GM19328 (cell line): ENCODE measurements around the gene CKM.
"Not testable (repeated sequence)": the region's sequence is repeated elsewhere in the genome, so short reads cannot be mapped to it uniquely, and the experiment has no call there.

Experiments
- ATAC-seq: cut with Tn5 transposase; IDR thresholded peaks from one replicate; pipeline ENCODE4 v1.9.1; 2021; ENCODE audit warnings: mild to moderate bottlenecking, moderate library complexity; ENCODE audit not compliant: unreplicated experiment

Gene CKM

DNA sequence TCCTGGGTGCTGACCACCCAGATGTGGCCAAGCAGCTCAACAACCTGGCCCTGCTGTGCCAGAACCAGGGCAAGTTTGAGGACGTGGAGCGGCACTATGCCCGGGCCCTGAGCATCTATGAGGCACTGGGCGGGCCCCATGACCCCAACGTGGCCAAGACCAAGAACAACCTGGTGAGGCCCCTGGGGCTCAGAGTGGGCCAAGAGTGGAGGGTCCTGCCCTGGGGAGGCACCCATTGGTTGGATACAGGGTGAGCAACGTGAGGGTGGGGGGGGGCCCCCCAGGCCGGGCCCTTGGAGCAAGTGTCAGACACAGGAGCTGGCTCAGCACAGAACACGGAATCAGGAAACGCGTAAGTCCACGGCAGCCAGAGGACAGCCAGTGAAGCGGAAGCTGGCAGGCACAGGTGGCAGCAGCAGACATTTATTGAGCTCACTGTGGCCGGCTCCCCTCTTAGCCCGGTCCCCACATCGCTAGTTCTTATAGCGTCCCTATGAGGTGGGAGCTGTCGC, 26.8 kb upstream of the CKM start:
- ATAC-seq = no peak

GRCh38 chr19:45349126-45349415, 26.4 kb upstream of the CKM start:
- no peak for ATAC-seq

DNA sequence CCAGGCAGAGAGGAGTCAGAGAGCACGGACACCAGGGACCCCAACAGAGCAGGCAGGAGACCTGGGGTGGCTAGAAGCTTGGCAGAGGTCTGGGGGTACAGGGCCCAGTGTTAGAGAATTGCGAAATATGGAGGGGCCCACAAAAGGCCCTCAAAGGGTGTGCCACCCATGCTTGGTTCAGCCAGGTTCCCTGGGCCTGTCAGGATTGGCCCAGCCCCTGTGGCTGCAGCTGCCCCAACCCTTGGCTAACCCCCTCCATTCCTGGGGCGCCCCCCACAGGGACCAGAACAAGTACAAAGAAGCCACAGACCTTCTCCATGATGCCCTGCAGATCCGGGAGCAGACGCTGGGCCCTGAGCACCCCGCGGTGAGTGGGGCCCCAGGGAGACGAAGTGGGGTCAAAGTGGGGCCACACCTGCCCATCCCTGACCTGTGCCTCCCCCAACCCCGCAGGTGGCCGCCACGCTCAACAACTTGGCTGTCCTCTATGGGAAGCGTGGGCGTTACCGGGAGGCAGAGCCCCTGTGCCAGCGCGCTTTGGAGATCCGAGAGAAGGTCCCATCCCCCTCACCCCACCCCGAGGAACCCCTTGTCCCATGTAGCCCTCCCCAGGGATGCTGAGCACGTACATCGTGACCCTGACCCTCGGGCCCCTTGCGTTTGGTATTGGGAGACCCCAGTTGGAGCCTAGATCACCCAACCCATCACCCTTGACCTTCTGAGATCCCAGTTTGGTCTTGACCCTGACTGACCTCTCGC, 25.9 kb upstream of the CKM start:
- no peak for ATAC-seq

DNA sequence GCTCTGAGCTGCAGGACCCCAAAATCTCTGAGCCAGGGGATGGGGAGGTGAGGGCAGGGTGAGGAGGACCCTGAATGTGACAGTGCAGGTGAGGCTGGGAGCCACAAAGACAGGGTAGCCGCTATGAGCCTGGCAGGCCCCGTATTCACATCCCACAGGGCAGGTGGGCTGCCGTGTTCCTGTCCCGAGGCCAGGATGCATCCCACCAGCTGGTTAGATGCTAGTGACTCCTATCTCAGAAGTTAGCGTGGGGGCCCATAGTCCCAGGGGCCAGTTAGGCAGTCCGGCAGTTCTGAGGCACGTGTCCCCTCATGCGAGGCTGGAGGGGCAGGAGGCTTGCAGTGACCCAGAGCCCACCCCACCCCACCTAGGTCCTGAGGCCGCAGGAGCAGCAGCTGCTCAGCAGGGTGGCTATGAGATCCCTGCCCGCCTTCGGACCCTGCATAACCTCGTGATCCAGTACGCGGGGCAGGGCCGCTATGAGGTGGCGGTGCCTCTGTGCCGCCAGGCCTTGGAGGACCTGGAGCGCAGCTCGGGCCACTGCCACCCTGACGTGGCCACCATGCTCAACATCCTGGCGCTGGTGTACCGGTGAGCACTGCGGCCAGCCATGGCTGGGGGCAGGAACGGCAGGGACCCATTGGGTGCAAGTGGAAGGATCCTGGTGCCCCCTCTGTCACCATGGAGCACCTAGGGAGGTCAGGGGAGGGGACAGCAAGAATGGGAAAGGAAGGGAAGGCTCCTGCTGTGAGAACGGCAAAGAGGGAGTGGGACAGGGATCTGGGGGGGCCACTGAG, 25.1 kb upstream of the CKM start:
- no peak for ATAC-seq

DNA sequence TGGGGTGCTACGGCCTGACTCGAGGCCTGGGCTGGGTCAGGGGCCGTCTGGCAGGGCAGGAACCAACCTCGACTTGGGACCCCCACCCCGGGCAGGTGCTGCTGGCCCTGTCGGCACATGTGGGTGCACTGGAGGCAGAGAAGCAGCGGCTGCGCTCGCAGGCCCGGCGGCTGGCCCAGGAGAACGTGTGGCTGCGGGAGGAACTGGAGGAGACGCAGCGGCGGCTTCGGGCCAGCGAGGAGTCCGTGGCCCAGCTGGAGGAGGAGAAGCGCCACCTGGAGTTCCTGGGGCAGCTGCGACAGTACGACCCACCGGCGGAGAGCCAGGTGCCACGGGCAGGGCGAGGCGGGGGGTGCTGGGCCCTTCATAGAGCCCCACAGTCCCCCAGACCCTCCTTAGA, 23.8 kb upstream of the CKM start:
- ATAC-seq = no peak

GRCh38 chr19:45345506-45345860, 22.8 kb upstream of the CKM start:
- ATAC-seq = no peak

DNA sequence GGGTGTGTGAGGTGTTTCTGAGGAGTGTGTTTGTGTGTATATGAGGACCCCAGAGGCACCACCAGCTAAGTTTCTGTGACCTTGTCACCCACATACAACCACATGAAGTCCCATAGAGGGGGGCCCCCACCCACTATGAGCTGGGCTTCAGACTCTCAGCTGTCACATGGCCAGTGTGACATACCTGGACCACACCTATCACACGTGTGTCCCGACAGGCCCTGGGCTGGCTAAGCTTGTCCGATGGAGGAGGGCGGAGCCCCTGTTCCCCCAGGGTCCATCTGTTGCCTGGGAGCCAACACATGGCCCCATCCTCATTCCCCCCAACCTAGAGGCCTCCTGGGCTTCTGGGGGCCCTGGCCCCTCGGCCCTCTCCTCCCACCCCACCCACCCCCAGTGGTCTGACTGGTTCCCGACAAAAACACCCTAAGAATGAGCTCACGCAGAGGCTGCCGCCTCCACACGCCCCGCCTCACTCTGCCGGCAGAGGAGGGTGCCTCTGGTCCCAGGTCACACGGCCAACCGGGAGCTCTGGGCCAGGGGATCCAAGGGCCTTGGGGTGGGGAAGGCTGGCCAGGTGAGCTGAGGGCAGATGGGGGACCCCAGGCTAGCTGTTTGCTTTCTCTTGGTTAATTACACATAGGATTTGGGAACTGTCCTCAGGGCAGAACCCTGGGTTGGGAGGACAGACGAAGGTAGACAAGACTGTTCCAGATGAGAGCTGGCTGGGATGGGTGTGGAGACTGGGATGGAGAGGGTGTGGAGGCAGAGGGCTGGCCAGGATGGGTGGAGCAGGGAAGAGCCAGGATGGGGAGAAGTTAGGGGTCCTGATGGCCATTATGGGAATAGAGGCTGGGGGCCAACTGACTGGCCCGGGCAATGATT, 22.2 kb upstream of the CKM start:
- ATAC-seq = no peak

GRCh38 chr19:45342911-45343310, 20.2 kb upstream of the CKM start:
- ATAC-seq = no peak

DNA sequence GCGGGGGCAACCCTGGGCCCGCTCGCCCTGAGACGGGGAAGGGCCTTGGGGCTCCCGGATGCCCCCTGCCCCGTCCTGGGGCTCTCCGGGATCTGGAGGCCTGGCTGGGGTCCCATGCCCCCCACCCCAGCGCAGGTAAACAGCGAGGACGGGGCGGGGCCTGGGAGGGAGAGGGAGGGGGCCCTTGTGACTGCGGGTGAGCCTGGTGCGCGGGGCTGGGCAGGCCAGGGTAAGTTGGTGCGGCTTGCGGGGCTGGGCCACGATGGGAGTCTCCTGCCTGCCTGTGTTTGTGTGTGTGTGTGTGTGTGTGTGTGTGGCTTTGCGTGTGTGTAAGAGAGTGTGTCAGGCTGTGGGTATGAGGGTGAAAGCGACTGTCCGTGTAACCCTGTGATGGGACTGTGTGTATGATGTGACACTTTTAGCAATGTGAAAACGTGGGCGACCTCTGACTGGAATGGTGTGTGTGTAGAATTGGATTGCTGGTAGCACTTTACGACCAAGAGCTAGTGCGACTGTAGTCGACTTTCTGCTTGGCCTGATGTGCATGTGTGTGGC, 18.3 kb upstream of the CKM start:
- ATAC-seq = no peak

DNA sequence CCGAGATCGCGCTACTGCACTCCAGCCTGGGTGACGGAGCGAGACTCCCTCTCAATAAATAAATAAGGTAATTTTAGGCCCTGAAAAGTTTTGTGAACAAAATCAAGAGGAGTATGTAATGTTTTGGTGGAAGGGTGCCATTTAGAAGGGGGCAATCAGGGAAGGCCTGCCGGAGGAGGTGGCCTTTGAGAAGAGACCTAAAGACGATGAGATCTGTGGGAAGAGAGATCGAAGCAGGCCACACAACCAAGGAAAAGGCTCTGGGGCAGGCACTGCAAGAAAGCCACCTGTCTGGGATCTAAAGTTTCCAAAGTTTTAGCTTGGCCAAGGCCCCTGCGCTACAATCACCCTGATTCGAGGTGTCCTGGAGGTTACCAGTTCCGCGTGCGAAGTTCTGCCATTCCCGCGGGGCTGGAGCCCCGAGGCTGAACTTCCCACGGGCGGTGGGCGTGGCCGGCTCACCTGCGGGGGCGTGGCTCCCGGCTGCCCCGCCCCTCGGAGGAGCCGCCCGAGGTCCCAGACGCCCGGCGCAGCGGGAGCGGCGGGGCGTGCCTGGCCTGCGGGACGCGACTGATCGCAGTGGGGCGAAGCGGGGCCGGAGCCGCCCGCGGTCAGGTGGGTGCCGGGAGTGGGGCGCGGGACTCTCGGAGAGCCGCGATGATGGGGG, 17.7 kb upstream of the CKM start, which contains the start of gene KLC3:
Gene KLC3, plus strand, starts transcription at position 519 of the 667 bp plus-strand sequence. CDS start 4,792 bp downstream, outside the sequence.
- no peak for ATAC-seq

DNA sequence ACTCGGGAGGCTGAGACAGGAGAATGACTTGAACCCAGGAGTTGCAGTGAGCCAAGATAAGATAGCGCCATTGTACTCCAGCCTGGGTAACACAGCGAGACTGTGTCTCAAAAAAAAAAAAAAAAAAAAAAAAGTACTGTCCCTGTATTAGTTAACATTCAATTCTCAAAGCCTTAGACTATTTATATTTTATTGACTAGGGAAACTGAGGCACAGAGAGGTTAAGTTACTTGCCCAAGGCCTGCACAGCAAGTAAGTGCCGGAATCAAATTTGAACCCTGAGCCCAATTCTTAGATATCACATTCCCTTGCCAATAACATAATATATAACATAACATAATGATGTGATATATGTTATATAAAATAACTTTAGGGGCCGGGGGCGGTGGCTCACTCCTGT, 17.0 kb upstream of the CKM start:
- no peak for ATAC-seq

DNA sequence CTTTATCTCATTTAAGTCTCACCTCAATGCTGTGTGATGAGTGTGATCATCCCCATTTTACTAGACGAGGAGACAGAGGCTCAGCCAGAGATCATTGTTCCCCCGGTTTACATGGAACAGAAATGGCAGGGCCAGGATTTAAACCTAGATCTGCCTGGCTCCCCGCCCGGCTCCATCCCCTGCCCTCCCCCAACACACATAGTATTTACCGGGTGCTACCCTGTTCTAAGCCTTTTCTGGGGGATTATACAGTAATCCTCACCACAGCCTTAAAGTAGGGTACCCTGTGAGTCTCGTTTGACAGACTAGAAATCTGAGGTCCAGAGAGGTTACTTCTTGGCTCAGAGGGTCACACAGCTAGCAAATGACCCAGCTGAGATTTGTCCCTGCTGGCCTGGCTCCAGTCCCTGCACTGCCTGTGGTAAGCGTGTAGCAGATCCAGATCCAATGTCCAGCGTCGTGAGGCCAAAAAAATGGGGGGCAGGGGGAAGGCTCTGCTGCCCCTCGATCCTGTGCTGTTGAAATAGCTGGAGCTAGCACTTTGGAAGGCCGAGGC, 14.1 kb upstream of the CKM start:
- no peak for ATAC-seq

DNA sequence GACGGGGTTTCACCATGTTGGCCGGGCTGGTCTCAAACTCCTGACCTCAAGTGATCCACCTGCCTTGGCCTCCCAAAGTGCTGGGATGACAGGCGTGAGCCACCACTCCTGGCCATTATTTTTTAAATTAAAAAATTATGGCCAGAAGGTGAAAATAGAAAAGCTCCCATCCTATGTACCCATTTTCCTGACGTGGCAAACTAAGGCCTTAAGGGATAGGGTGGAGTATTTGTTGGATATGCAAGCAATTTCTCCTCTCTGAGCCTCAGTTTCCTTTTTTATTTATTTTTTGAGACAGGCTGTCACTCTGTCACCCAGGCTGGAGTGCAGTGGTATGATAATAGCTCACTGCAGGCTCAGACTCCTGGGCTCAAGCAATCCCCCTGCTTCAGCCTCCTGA, 12.2 kb upstream of the CKM start:
- ATAC-seq = not testable (repeated sequence)

- ATAC-seq = no peak
Measured at GRCh38 chr19:45333609-45334303, 11.1 kb upstream of the CKM start.

DNA sequence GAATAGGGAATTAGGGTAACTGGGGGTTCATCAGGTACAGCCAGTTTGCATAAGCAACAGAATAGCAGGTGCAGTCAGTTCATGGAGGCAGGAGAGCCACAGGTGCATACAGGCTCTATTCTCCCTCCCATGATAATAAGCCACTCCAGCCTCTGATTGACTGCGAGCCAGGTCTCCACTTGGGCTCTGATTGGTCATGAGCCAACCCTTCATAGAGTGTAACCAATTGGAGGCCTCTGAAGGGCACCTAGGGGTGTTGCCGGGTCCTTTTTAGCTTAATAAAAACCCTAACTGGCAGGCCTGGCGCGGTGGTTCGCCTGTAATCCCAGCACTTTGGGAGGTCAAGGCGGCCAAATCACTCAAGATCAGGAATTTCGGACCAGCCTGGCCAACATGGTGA, 8.7 kb upstream of the CKM start:
- ATAC-seq = no peak

GRCh38 chr19:45327404-45328143, 4.9 kb upstream of the CKM start:
- ATAC-seq = no peak

DNA sequence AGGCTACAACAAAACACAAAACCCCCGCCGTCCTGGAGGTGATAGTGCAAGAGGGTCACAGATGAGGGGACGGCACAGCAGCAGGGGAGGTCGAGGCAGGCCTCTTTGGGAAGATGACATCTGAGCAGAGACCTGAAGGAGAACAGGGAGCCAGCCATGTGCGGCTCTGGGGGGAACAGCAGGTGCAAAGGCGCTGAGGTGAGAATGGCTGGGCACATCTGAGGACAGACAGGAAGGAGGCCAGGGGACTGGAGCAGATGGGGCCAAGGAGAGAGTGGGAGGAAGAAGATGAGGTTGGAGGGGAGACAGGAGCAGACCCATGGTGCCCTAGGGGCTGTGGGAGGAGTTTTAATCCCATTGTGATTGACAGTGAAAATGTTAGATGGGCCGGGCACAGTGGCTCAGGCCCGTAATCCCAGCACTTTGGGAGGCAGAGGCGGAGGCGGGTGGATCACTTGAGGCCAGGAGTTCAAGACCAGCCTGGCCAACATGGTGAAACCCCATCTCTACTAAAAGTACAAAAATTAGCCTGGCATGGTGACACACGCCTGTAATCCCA, 1.8 kb upstream of the CKM start:
- no peak for ATAC-seq

DNA sequence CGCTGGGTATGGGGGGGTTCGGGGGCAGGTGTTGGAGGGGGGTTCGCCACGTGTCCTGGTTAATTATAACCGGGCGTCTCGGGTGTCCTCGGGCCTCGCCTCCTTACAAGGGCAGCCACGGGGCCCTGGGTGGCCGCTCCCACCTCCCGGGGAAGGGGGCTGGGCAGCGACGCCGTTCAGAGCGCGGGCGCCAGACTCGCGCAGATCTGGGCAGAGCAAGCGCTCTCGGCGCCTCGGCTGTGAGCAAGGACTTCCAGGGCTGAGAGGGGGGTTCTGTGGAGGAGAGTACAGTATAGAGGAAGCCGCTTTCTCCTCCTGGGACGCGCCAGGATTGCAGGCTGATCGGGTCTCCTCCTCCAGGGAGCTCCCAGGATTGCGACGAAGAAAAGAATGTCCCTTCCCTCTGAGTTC, 1.0 kb upstream of the CKM start:
- no peak for ATAC-seq

GRCh38 chr19:45322311-45322710, 364 bp downstream of the CKM start:
- ATAC-seq = no peak
